HG03460 (cell line): ENCODE measurements around the gene POMGNT1.

Experiments used
- ATAC-seq: cut with Tn5 transposase; IDR thresholded peaks from one replicate; pipeline ENCODE4 v1.9.1; 2021; ENCODE audit not compliant: unreplicated experiment

Gene POMGNT1

DNA sequence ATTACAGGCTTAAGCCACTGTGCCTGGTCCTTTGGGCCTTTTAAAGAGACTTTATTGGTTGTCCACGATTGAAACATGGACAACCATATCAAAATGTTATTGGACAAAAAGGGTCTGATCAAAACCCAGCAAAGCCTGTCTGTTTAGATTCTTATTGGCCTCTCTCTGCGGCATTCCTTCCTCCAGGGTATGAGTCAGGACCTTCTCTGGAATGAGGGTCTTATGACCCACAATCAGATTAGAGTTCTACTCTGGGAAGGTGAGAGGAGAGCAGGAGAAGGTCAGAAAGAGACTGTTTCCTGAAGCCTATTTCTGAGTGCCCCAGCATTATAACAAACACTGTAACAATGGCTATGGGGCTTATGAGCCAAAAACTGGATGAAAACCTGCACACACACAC is 12.8 kb upstream of the POMGNT1 start:
- ATAC-seq = no peak

DNA sequence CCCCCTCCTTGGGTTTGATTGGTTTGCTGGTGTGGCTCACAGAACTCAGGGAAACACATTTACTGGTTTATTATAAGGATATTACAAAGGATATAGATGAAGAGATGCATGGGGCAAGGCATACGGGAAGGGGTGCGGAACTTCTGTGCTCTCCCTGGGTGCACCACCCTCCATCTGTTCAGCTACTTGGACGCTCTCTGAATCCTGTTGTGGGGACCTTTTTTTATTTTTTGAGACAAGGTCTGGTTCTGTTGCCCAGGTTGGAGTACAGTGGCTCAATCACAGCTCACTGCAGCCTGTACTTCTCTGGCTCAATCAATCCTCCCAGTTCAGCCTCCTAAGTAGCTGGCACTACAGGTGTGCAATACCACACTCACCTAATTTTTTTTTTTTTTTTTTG is 12.3 kb upstream of the POMGNT1 start:
- ATAC-seq = no peak

DNA sequence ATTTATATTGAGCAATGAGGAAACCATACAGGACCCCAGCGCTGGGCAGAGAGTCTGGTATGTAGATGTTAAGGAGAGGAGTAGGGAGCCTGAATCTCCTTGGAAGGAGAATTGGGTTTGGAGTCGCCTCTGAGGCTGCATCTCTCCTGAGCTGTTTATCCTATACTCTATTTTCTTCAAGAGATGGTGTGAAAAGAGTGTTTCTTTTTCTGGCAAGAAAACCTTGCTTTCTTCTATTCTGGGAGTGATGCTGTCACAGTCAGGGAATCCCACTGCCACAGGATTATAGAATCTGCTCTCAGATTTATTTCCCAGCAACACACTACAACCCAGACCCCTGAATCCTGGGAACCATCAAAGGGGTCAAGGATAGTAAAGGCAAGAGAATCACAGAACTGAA is 8.2 kb upstream of the POMGNT1 start:
- ATAC-seq = no peak

DNA sequence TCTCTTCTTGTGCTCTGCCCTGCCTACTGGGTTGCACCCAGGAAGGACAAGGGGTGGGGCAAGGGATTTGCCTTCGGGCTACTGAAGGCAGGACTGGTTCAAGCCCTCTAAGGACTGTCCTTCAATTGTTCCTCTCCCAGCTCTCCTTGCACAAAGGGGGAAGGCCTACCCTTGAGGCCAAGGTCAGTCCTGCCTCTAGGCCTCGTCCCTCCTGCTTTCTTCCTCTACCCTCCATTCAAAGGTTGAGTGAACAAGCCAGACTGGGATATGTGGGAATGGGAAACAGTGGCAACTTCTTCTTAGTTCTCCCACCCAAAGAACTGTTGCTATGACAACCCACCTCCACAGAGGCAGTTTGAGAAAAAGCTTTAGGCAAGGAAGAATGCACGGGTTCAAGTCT is 7.6 kb upstream of the POMGNT1 start:
- no peak for ATAC-seq

DNA sequence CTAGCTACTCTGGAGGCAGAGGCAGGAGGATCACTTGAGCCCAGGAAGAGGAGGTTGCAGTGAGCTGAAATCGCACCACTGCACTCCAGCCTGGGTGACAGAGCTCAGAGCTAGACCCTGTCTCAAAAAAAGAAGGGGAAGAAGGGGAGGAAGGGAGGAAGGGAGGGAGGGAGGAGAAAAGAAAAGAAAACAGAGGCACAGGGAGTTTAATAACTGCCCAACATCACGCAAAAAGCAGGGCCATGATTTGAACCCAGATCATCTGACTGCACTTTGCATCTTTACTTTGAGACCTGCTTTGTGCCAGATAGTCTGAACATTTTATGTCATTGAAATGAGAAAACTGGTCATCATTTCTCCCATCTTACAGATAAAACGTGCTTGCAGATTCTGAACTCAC is 6.9 kb upstream of the POMGNT1 start:
- ATAC-seq = no peak

DNA sequence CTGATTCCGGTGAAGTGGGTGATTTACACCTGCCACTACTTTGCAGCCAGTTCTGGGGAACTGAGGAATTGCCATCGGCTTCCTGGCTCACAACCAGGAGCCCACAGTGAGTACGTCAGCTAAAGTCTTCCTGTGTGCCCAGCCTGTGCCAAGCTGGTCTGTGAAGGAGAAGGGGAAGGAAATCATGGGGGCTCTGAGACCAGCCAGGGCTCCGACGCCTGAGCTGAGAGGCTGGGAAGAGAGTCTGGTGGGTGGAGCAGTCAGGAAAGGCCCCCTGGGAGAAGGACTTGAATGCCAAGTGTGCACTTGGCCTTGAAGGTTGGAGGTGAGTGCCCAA is 6.1 kb upstream of the POMGNT1 start:
- no peak for ATAC-seq

DNA sequence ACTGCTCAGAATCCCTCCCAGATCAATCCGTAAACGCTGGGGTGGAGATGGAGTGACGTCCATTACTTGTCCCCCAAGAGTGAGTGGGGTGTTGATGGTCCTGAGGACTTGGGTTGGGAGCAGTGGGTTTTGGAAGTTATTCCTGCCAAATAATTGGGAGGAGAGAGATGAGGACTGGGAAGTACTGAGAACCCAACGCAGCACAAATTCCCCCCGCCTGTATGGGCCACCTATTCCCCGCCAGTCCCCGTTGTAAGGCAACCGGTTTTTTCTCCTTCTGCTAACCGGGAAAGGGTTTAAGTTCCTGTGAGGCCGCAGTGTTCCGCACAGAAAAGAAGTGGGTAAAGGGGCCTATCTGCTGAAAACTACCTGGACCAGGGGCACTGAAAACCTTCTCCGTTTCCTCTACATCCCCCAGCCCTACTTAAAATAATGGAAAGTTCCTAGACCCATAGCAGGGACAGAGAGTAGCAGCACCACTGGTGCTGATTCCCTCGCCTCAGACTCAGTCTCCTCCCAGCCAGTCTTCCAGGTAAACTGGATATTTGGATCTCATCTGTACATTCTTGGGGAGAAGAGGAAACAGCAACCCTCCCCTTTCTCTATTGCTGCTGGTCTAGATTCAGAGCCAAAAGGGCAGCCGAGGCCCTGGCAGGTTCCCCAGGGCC is 5.6 kb upstream of the POMGNT1 start:
- no peak for ATAC-seq

DNA sequence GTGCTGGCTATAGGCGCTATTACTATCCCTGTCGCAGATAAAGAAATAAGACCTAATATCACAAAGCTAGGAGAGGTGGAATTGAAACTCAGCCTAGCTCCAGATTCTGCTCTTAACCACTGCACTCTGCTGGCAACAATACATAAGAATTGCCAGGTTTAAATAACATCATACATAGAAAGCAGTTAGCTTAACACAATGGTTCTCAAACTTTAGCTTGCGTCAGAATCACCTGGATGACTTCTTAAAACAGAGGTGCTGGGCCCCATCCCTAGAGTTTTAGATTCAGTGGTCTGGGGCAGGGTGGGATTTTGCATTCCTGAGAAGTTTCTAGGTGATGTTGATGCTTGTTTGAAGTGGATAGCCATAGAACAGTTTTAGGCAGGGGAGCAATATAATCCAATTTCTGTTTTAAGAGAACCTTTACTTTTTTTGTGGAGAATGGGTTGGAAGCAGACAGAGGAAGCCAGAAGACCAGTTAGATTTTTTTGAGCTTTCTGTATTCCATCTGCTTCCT is 1.1 kb upstream of the POMGNT1 start:
- no peak for ATAC-seq

DNA sequence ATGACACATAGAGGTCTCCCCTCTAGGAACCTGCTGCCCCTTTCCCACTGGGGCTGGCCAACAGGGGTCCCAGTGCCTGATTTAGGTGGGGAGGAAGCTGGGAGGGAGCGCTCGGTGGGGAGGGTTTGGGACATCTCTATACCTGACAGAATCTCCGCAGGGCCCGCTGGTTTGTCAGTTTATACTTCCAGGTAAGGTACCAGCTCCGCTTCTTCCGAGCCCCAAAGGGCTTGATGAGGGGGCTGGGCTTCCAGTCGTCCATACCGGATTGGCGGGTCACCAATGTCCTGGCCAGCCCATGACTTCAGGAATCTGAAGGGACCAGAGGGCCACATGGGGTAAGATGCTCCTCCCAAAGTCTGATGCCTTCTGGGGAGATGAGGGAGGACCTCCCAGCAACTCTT is 672 bp downstream of the POMGNT1 start:
- ATAC-seq = no peak

DNA sequence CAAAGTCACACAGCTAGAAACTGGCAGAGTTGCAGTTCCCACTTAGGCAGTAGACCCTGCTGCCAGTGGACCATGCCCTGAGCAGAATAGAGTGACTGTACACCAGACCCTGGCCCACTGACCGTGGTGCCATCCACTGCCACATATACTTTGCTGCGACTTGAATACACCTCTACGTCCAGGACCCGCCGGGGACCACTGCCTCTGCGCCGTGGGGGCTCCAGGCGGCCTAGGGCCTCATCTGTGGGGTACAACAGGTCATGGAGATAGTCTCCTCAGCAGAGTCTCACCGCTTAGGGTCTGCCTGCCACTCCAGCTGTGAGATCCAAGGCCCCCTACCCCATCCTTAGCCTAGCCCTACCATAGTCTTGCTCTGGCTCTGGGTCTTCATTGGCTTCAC is 1.6 kb downstream of the POMGNT1 start:
- ATAC-seq = no peak

DNA sequence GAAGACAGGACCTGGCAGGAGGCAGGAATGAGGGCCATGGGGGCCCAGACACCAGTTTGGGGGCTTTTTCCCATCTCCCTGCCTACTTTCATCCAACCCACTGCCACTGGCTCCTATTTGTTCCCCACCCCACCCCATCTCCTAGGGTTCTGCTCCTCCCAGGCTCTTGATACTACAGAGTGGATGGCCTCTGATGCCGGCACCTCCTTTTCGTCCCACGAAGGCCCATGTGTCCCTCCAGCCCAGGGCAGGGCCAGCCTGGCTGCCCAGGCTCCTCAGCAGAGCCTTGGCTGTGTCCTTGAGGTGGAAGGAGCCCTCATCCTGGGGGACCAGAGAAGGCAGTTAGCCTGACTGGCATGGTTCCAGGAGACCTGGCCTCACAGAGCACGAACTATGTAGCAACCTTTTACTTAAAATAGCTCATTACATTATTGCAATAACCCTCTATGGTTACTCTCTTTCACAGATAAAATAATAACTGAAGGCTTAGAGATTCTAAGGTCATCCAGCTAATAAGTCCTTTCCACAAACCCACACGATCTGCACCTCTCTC is 3.5 kb downstream of the POMGNT1 start:
- no peak for ATAC-seq

DNA sequence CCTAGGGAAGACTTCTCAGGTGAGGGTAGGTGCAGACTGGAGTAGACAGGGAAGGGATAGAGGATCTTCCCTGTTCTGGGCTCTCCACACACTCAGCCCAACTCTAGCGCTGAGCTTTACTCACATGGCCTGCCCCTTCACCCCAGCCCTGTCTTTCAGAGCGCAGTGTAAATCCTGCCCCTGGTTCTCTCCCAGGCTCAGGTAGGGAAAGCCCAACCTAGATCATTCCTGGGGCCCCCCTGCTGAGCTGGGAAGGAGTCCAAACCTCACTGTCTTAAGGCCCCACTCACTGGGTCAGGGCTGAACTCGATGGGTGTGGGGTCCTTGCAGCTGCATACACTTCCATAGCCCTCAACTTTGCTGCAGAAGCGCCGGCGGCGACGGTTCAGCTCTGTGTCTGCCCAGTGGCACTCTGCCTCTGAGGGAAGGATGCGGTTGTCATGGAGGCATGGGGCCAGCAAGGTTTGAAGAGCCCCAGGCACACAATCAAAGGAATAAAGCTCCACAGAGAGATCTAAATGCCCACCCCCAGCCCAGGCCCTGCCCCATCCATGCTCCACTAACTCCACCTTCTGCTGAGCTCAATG is 4.2 kb downstream of the POMGNT1 start:
- ATAC-seq = no peak

DNA sequence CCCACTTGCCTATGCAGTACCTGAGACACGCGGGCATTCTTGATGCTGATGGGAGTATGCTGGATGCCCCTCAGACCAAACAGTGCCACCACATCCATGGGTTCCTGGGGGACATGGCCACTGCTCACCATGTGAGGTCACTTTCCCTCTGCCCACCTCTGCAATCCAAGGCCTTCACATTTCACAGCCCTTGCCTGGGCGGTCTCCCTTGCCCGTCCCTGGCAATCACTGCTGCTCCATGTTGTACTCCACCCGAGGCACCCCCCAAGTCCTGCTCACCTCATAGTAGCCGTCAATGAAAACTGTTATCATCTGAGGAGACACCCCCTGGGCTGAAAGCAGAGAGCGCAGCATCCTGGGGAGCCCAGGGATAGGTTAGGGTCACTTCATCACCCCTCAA is 4.9 kb downstream of the POMGNT1 start:
- no peak for ATAC-seq

DNA sequence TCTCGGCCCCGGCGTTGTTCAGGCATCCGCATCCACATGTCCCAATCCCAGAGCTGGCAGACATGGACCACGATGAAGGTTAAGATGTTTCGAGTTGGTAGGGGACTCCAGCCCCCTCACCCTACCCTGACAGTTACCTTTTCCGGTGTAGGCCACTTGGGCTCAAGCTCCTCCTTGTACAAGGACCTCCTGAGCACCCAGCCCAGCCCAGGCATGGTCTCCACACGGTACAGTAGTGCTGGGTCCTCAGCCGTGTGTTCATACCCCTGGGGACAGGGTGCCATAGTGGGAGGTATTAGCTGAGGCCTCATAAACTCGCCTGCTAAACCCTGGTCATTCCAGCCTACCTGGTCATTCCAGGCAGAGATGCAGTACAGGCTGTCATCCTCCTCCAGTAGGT is 6.1 kb downstream of the POMGNT1 start:
- no peak for ATAC-seq

DNA sequence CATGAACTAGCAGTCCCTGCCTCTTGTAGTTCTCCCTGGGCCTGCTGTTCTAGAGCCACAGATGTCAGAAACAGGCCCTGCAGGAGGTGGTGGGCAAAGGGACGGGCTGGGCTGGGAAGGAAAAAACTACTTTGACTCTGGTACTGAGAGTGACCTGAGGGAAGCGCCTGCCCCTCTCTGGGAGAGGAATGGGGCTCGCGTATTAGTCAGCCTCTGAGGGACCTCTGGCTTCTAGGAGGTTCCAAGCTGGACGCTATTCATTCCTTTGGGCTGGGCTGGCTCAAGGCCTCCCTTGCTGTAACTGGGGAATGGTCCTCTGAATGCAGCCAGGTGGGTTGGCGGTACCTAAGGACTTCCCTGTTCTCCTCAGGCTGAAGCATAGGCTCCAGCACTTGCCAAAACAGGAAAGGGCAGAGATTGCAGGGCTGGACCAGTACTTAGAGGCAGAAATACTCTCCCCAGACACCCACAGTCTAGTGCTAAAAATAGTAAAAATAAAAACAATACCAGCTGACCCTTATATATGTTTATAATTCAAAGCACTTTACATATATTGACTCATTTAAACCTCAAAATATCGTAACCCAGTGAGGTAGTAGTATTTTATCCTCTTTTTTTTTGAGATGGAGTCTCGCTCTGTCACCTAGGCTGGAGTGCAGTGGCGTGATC is 7.1 kb downstream of the POMGNT1 start:
- no peak for ATAC-seq

DNA sequence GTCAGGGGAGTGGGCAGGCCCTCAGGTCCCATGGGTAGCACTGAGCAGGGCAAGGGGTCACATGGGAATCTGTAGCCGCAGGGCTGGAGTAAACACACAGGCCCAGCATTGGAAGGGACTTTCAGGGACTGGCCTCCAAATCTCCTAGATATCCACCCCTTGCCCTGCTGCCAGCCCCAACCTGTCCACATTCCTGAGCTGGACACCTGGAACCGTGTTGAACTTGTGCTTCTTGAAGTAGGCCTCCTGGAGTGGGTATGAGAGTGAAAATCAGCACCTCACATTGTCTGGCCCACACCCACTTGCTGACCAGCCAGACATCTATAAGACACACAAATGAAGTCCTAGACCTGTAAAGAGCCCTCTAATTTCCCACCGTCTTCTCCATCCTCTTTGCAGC is 7.7 kb downstream of the POMGNT1 start:
- ATAC-seq = no peak

DNA sequence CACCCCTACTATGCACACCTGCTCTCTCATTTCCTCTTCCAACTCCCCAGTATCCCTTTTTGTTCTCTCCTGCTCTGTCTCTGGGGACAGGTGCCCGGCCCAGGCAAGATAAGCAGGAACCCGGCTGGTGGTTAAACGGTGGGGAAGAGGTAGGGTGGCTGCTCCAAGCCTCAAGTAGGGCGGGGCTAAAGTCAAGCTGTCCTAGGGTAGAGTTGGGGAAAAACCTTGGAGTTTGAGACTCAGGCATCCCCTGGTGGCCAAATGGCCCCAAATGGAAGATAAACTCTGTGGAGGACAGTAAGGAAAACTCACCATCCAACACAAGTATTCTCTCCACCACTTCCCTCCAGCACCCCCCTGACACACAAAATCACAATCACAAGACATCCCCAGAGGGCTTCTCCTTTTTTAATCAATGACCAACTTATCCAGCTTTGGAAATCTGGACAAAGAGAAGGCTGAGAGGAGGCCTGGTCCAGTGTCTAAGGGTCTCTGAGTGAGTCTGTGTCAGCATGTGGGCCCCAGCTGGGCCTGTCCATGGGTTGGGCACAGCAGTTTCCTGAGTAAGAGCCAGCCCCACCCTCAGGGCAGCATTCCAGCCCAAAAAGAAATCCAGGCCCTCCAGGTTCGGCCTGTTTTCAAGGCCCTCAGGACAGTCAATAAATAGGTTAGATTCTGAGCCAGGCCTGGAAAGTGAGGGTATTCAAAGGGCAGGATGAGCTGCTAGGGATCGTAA is 9.8 kb downstream of the POMGNT1 start:
- ATAC-seq = no peak

DNA sequence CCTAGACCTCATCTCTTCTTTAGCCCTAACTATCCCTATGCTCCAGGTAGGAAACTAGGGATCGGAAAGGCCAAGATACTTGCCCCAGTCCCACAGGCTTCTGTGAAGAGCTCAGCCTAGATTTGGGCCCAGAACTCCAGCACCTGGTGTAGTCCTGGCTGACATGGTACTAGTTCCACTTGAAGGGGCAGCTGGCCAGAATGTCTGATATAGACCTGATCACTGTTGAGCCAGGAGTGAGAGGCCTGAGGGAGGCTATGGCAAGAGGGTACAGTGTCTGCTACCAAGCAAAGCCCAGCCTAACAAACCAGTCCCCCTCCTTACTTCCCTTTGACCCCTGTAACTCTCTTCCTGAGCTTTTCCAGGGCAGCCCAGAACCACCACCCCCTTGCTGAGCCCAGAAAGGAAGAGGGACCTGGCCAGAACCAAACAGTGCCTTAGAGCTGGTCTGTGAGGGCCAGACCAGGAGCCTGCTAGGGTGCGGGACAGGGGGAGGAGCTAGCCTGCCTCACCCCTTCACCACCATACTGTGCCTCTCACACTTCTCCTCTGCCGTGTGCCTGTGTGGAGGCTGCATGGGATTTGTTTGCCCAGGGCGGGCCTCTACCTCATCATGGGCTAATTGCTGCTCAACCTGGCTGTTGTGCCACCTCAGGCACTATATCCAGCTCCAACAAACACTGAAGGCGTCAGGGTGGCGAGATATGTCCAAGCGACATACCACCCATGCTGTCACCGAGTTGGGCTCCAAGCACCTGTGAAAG is 10.9 kb downstream of the POMGNT1 start:
- no peak for ATAC-seq

DNA sequence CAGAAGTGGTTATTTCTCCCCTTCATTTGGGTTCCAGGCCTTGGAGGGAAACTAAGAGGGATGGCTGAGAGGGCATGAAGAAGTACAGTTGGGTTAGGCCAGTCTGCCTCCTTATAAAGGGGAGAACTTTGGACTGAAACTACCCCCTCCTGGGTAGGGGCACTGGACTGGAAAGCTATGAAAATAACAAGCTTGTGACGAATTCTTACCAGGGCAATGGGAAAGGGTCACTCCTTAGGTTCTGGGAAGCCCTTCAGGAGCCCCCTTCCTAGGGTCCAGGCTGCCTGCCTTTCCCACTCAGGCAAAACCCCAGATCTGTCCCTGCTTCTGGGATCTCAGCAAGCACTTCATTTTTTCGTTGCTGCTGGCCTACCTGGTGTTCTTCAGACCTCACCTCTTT is 12.2 kb downstream of the POMGNT1 start:
- ATAC-seq = no peak

DNA sequence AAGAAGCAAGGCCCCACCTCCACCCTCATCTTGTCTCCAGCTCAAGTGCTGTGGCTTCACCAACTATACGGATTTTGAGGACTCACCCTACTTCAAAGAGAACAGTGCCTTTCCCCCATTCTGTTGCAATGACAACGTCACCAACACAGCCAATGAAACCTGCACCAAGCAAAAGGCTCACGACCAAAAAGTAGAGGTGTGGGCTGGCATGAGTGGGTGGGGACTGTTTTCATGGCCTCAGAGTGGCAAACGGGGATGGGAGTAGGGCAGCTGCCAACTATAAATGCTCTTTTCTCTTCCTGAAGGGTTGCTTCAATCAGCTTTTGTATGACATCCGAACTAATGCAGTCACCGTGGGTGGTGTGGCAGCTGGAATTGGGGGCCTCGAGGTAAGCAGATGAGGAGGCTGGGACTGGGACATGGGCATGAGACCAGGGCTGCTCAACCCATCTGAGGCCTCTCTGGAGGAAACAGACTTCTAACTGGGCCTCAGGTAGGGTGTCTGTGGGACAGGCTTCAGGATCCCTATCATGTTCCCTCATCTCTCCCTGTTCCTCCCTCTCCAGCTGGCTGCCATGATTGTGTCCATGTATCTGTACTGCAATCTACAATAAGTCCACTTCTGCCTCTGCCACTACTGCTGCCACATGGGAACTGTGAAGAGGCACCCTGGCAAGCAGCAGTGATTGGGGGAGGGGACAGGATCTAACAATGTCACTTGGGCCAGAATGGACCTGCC is 13.1 kb downstream of the POMGNT1 start:
- ATAC-seq = no peak
